HAP-1 (cell line): ENCODE measurements around the gene ZC3H10.
"Not testable (repeated sequence)": the region's sequence is repeated elsewhere in the genome, so short reads cannot be mapped to it uniquely, and the experiment has no call there.

Experiments used
- DNase-seq, 2 experiments: peaks; one replicate each; pipeline ENCODE4 v3.0.0-alpha.2; 2016 to 2020; ENCODE audit warnings: low spot score in 2 of 2
- H3K27me3 ChIP-seq: fragments of 250-450 bp; sonication (Bioruptor Pico); 2 replicates; pipeline ENCODE4 v1.5.1; 2020; ENCODE audit warnings: low read depth, mild to moderate bottlenecking, moderate library complexity
- H3K36me3 ChIP-seq: fragments of 250-450 bp; sonication (Bioruptor Pico); replicated peaks from 2 replicates; pipeline ENCODE4 v1.5.1; 2020; ENCODE audit warnings: mild to moderate bottlenecking
- H3K4me1 ChIP-seq: fragments of 250-450 bp; sonication (Bioruptor Pico); 2 replicates; pipeline ENCODE4 v1.5.1; 2020; ENCODE audit warnings: mild to moderate bottlenecking
- H3K4me3 ChIP-seq: fragments of 250-450 bp; sonication (Bioruptor Pico); 2 replicates; pipeline ENCODE4 v1.5.1; 2020; ENCODE audit warnings: mild to moderate bottlenecking, moderate library complexity
- H3K9me3 ChIP-seq: fragments of 250-450 bp; sonication (Bioruptor Pico); 2 replicates; pipeline ENCODE4 v1.5.1; 2020; ENCODE audit warnings: mild to moderate bottlenecking, moderate library complexity
- in situ Hi-C: fragments of 300-500 bp; cut with MboI; formaldehyde crosslinking; loops from 3 replicates; pipeline ENCODE4 v1.14.3; 2020; ENCODE audit warnings: low sequenced_read_pairs, inconsistent platforms, mixed read lengths

The ZC3H10 gene

DNA sequence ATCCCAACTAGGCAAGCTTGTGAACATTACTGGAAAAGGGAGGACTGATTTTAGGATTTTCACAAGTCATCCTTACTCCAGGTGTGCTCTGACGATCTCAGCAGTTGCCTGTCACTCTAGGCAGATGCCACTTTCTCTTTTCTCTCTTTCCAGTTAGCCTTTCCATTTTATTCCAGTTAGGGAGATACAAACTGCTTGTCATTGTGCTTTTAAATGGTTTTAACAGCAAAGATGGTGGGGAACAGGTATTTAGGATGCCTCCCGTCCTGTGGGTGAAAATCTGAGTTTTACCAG lies 12.5 kb upstream of the ZC3H10 start:
- peaks cover 53% of the 10 kb centered on the region for H3K36me3 ChIP-seq
- no peaks in the 10 kb centered on the region for H3K9me3 ChIP-seq
- in situ Hi-C loops, result loop anchor here (10.0 to 25.0 kb wide), 2 partner anchors 61 to 1818 kb away; partner anchors contain the start of genes CBX5, HNRNPA1 and RPS26
- peak overlapping the region; percentile 89 for H3K4me3 ChIP-seq
- H3K4me1 ChIP-seq, result peaks cover 16% of the 10 kb centered on the region; the same call in 1 of the 2 replicates
- H3K27me3 ChIP-seq, result no peaks in the 10 kb centered on the region
- DNase-seq, result no peak

DNA sequence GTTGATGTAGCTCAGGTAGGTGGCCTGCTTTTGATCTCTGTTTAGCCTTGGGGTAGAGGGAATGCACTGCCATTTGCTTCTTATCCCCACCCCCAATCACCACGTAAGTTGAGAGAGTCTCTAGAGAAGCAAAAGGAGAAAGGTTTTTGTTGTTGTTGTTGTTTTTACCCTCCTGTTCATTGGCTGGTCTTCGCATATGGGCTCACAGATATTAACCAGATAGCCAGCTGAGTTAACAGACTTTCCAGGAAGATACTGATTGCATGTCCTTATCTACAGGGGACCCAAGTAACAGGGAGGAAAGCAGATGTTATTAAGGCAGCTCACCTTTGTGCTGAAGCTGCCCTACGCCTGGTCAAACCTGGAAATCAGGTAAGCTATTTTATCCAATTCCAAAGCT lies 10.8 kb upstream of the ZC3H10 start:
- H3K4me3 ChIP-seq, result no peak overlapping the region

DNA sequence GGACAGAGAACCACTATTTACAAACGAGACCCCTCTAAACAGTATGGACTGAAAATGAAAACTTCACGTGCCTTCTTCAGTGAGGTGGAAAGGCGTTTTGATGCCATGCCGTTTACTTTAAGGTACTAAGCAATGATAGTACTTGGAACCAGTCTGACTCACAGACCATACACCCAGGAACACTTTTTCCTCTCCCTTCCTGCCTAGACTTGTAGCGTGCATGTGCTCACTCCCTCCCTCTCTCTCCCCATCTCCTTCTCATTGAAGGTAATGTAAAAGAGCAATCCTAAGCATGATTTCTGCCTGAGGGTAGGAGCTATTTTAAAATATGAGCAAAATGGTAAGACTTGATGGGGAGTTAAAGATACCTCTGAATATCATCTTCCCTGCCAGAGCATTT lies 7.5 kb upstream of the ZC3H10 start:
- Histone ChIP-seq H3K9me3 (no peaks in the 10 kb centered on the region), H3K36me3 (peaks cover 81% of the 10 kb centered on the region), H3K4me3 (no peak overlapping the region), H3K4me1 (peaks cover 13% of the 10 kb centered on the region), H3K27me3 (no peaks in the 10 kb centered on the region)
- in situ Hi-C loops, result loop anchor here (10.0 to 25.0 kb wide), 2 partner anchors 376 to 1823 kb away; partner anchors contain the start of genes CBX5 and HNRNPA1
- DNase-seq, result no peak

More for the DNA sequence above, 10.8 kb upstream of the ZC3H10 start:
- Histone ChIP-seq H3K9me3 (no peaks in the 10 kb centered on the region), H3K4me1 (peaks cover 16% of the 10 kb centered on the region; the same call in 1 of the 2 replicates), H3K36me3 (peaks cover 70% of the 10 kb centered on the region), H3K27me3 (no peaks in the 10 kb centered on the region)
- DNase-seq, result no peak
- in situ Hi-C loops, result loop anchor here (10.0 to 25.0 kb wide), 2 partner anchors 62 to 1820 kb away; partner anchors contain the start of genes CBX5, HNRNPA1 and RPS26

DNA sequence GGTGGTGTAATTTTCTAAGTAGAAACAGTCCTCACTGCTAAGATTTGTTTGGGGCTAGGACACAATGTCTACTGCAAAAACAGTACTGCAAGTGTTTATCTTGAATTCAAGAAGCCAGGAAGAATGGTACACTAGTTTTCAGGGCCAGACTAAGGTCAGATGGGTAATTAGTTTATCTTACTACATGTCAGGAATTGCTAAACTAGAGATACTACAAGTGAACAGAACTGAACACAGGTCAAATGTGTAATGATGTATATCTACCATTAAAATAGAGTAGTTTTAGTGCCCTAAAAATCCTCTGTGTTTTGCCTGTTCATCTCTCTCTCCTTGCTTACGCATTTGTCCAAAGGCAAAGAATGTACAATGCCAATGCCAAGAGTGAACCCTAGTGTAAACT lies 4.0 kb upstream of the ZC3H10 start:
- in situ Hi-C loops, result loop anchor here (10.0 to 25.0 kb wide), 2 partner anchors 379 to 1827 kb away; partner anchors contain the start of genes CBX5 and HNRNPA1
- Histone ChIP-seq H3K4me3 (no peak overlapping the region), H3K36me3 (peaks cover 60% of the 10 kb centered on the region), H3K4me1 (peaks cover 5% of the 10 kb centered on the region; the same call in 1 of the 2 replicates), H3K27me3 (no peaks in the 10 kb centered on the region), H3K9me3 (no peaks in the 10 kb centered on the region)
- no peak for DNase-seq

DNA sequence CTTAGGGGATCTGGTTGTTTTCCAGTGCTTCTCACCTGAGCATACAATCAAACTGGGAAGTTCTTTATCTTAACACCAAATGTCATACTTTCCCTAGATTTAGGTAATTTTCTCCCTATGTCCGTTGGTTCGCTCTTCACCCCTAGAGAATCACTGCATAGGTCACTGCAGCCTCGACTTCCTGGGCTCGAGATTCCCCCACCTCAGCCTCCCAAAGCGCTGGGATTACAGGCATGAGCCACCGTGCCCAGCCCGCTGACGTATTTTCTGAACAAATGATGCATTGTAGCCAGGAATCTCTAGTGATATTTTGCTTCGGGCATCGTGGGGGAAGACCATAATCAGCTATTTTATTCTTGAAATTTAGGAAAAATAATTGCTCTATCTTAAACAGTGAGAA lies 2.7 kb upstream of the ZC3H10 start:
- in situ Hi-C loops, result loop anchor here (5.0 to 25.0 kb wide), 3 partner anchors 72 to 1828 kb away; partner anchors contain the start of genes CBX5, HNRNPA1 and SMARCC2
- Histone ChIP-seq H3K4me1 (peaks cover 12% of the 10 kb centered on the region), H3K27me3 (no peaks in the 10 kb centered on the region), H3K4me3 (peak overlapping the region; percentile 83), H3K36me3 (peaks cover 52% of the 10 kb centered on the region), H3K9me3 (no peaks in the 10 kb centered on the region)
- no peak for DNase-seq

DNA sequence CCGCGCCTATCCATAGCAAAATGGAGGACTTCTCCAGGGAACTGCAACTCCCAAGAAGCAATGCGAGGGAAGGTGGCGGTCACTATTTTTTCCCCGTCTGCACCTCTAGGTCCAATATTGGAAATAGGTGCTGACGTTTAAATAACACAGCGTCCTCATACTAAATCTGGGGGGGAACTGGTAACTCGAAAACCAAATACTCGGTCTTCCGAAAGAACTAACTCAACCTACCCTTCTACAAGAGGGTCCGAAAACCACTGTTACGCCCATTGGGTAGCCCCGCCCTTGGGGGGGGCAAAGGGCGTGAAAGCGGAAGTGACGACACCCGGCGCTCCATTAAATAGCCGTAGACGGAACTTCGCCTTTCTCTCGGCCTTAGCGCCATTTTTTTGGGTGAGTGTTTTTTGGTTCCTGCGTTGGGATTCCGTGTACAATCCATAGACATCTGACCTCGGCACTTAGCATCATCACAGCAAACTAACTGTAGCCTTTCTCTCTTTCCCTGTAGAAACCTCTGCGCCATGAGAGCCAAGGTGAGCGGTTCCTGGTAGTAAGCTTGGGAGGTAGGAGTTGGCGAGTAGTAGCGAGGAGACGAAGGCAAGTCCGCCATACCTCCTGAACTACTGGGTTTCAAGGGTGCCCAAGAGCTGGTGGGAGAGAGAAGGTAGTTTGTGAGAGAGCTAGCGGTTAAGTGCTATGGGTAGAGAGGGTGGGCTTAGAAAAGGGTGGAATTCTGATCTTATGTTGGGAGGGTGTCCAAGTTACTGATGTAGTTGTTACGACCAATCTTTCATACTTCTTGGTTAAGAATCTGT lies 1.6 kb upstream of the ZC3H10 start, which contains the start of gene RPL41:
TSS of gene RPL41 (plus strand) at position 367 of the 815 bp plus-strand sequence.
- Histone ChIP-seq H3K9me3 (no peaks in the 10 kb centered on the region), H3K36me3 (peaks cover 48% of the 10 kb centered on the region), H3K4me1 (peaks cover 12% of the 10 kb centered on the region), H3K4me3 (peak within 1 kb of the TSS; percentile 83), H3K27me3 (no peaks in the 10 kb centered on the region)
- peak; percentile 83 to 93 for DNase-seq
- in situ Hi-C loops, result loop anchor here (5.0 to 25.0 kb wide), 3 partner anchors 71 to 1829 kb away; partner anchors contain the start of genes CBX5, HNRNPA1 and SMARCC2

DNA sequence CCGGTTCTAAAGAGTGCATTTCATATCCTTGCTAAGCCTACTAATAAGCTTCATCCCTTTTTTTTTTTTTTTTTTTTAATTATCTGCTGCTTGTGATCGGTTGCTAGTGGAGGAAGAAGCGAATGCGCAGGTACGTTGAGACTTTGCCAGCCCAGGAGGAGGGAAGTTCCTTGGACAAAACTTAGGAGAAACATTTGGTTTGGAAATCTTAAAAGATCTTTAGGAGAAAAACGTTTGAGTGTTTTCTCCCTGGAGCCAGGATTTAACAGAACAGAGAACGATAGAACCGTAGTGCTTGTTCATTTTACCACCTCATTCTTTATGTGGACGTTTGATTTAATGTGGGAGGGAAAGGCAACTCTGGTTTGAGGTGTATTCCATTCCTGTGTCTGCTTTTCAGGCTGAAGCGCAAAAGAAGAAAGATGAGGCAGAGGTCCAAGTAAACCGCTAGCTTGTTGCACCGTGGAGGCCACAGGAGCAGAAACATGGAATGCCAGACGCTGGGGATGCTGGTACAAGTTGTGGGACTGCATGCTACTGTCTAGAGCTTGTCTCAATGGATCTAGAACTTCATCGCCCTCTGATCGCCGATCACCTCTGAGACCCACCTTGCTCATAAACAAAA lies 872 bp upstream of the ZC3H10 start:
- H3K9me3 ChIP-seq, DNase-seq, H3K27me3 ChIP-seq: not testable (repeated sequence)
- peaks cover 41% of the 10 kb centered on the region for H3K36me3 ChIP-seq
- H3K4me3 ChIP-seq, result peak overlapping the region; percentile 83
- in situ Hi-C loops, result loop anchor here (5.0 to 25.0 kb wide), 3 partner anchors 70 to 1830 kb away; partner anchors contain the start of genes CBX5, HNRNPA1 and SMARCC2
- H3K4me1 ChIP-seq, result peaks cover 12% of the 10 kb centered on the region

DNA sequence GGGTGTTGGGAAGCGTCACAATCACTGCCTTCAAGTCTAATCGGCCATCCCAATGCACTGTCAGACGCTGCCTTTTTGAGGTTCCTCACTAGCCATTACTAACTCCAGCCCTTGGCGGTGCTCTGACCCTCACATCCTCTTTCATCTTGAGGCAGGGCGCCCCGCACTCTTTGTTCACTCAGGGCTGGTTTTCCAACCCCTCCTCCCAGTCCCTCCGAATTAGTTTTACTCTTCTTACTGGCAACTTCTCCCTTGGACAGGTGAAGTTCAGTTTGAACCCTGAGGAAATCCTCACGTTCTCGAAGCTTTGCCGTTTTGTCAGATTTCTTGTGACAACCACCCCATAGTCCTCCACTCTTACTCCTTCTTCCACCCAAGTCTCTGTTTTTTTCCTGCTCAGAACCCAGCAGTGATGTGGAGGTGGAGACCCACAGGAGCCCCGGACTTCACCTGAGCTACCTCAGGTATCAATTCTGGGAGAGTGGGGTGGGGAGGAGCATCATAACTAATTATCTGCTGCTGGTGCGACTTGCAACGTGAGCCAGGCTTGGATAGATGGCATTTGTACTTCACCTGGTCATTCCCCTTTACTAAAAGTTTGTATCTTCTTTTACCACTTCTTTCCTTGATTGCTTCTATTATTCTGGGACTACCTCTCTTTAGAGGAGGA lies 757 bp downstream of the ZC3H10 start:
- Histone ChIP-seq H3K9me3 (no peaks in the 10 kb centered on the region), H3K27me3 (no peaks in the 10 kb centered on the region), H3K4me3 (peak overlapping the region; percentile 83), H3K36me3 (peaks cover 30% of the 10 kb centered on the region), H3K4me1 (peaks cover 12% of the 10 kb centered on the region)
- in situ Hi-C loops, result loop anchor here (5.0 to 25.0 kb wide), 3 partner anchors 68 to 1832 kb away; partner anchors contain the start of genes CBX5, HNRNPA1 and SMARCC2
- no peak for DNase-seq

DNA sequence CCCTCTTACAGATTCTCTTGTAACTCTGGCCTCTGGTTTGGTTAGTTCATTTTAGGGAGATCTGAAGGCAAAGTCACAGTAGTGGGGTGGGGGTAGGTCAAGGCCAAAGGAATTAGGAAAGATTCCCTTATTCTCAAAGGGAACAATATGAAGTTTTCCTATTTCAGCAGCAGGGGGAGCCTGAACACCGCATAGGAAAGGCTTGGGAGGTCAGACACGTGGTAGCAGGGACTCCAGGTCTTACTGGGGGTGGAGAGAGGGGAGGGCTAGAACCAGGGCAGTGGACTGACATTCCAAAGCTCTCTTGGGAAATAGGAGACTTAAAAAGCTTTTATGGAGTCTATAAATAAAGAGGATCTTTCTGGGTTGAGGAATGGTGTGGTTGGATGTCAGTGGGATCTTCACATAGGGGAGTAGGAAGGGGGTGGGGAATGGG lies 1.3 kb downstream of the ZC3H10 start:
- H3K27me3 ChIP-seq, result no peaks in the 10 kb centered on the region
- in situ Hi-C loops, result loop anchor here (5.0 to 25.0 kb wide), 3 partner anchors 68 to 1832 kb away; partner anchors contain the start of genes CBX5, HNRNPA1 and SMARCC2
- no peaks in the 10 kb centered on the region for H3K9me3 ChIP-seq
- H3K4me1 ChIP-seq, result peaks cover 12% of the 10 kb centered on the region
- peak; percentile 93 to 97 for DNase-seq
- peak overlapping the region; percentile 83 for H3K4me3 ChIP-seq
- H3K36me3 ChIP-seq, result peaks cover 25% of the 10 kb centered on the region

DNA sequence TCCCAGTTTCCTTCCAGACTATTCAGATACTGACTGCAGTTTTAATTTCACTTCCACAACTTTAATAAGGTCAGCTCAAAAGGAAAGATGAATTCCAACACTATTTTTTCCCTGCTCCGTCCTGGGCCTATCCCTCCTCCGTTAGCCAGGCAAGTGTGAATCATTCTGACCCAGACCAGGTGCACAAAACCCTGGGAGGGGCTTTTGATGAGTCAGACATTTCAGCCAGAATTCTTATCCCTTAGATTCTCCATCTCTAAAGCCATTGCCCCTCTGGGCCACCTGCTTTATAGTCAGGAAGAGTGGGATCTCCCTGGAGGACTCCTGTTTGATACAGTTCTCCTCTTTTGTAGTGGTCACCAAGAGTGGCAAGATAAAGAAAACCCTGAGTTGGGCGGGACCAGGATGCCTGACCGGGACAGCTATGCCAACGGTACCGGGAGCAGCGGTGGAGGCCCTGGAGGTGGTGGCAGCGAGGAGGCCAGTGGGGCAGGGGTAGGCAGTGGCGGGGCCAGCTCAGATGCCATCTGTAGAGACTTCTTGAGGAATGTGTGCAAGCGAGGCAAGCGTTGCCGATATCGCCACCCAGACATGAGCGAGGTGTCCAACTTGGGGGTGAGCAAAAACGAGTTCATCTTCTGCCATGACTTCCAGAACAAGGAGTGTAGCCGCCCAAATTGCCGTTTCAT lies 2.2 kb downstream of the ZC3H10 start:
- H3K36me3 ChIP-seq, result peaks cover 25% of the 10 kb centered on the region
- no peaks in the 10 kb centered on the region for H3K9me3 ChIP-seq
- in situ Hi-C loops, result loop anchor here (25.0 kb wide), 1 partner anchor 1833 kb away; the partner anchor contains the start of genes CBX5 and HNRNPA1
- peaks cover 12% of the 10 kb centered on the region for H3K4me1 ChIP-seq
- no peak for DNase-seq
- no peaks in the 10 kb centered on the region for H3K27me3 ChIP-seq
- H3K4me3 ChIP-seq, result no peak overlapping the region

DNA sequence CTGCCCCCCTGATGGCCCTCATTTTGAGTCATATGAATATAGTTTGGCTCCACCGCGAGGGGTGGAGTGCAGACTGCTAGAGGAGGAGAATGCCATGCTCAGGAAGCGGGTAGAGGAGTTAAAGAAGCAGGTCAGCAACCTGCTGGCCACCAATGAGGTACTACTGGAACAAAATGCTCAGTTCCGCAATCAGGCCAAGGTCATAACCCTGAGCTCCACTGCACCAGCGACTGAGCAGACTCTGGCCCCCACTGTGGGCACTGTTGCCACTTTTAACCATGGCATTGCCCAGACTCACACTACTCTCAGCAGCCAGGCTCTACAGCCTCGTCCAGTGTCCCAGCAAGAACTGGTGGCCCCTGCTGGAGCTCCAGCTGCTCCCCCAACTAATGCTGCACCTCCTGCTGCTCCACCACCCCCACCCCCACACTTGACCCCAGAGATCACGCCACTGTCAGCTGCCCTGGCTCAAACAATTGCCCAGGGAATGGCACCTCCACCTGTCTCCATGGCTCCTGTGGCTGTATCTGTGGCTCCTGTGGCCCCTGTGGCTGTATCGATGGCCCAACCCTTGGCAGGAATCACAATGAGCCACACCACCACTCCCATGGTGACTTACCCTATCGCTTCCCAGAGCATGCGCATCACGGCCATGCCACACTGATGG lies 3.3 kb downstream of the ZC3H10 start:
- in situ Hi-C loops, result loop anchor here (25.0 kb wide), 1 partner anchor 1834 kb away; the partner anchor contains the start of genes CBX5 and HNRNPA1
- no peak for DNase-seq
- no peaks in the 10 kb centered on the region for H3K9me3 ChIP-seq
- no peak overlapping the region for H3K4me3 ChIP-seq
- peaks cover 10% of the 10 kb centered on the region for H3K4me1 ChIP-seq
- no peaks in the 10 kb centered on the region for H3K27me3 ChIP-seq
- H3K36me3 ChIP-seq, result peaks cover 25% of the 10 kb centered on the region

DNA sequence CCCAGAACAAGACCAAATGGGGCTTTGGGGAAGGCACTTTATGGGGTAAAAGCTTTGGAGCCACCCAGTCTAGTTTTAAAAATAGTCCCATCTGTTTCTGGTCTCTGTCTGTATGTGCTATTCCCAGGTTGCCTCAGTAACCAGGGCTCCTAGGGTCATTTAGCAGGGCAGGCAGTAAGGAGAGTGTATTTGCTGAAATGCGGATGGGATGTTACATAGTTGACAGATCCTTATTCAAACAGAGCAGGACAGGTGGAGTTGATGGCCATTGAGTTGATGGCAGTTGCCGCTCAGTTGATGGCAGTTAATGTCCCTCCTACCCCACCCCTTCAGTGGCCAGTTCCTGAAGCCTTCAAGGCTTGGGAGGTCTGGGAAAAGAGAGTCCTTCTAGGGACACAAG lies 4.6 kb downstream of the ZC3H10 start:
- in situ Hi-C loops, result loop anchor here (25.0 kb wide), 1 partner anchor 1835 kb away; the partner anchor contains the start of genes CBX5 and HNRNPA1
- no peak for DNase-seq
- Histone ChIP-seq H3K4me1 (peaks cover 20% of the 10 kb centered on the region), H3K4me3 (no peak overlapping the region), H3K27me3 (no peaks in the 10 kb centered on the region), H3K9me3 (no peaks in the 10 kb centered on the region), H3K36me3 (peaks cover 14% of the 10 kb centered on the region)
